GM08714 (cell line): ENCODE data around the gene MBP.
A peak's percentile ranks its signal among the peaks of the same experiment; 100 is the strongest.

ENCODE experiments used
- H3K4me3 ChIP-seq: fragments of 200-500 bp; sonication (Bioruptor generic); 2 replicates; pipeline ENCODE4 v1.5.1; 2014; ENCODE audit warnings: mild to moderate bottlenecking, low read length, inconsistent platforms
- ZNF274 ChIP-seq: IDR thresholded peaks from 2 replicates; pipeline ENCODE4 v1.6.1; 2012; ENCODE audit warnings: mild to moderate bottlenecking, low read depth, low read length

Gene MBP

DNA sequence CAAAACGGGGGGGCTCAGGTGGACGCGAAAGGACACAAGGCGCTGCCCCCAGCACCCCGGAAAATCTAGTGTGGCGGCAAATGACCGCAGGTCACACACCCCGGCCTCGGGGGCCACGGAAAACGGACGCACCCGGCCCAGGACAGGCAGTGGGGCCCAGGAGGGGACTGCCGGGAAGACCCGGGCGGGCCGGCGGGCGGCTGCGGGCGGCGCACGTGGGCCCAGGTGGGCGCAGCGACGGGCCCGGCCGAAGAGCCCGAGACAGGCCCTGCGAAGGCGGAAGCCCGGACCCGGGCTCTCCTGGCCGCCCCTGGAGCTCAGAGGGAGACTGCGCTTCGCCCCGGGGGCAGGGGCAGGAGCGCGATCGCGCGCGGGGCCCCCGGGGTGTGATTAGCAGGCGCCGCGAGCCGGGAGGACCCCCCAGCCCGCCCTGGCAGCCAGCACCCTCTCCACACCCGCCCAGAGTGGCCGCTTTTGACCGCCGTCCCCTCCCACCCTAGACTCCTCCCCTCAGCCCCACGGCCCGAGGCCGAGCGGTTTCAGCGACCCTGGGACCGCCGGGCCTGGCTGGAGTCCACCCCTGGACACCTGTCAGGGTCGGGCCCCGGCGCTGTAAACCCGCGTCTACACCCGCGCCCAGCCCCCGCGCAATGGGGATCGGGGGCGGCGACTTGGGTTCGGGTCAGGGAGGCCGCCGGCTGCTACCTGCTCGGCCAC is 773 bp downstream of the MBP start:
- no peak for TF ChIP-seq ZNF274
- peak overlapping the region; percentile 89 for H3K4me3 ChIP-seq

GRCh38 chr18:77131100-77131651 is 1.4 kb downstream of the MBP start:
- H3K4me3 ChIP-seq, result peak overlapping the region; percentile 89
- TF ChIP-seq ZNF274, result no peak

GRCh38 chr18:77130229-77131099 is 2.1 kb downstream of the MBP start:
- TF ChIP-seq ZNF274, result no peak
- H3K4me3 ChIP-seq, result peak overlapping the region; percentile 89

- H3K4me3 ChIP-seq, result peak overlapping the region; percentile 20; the same call in 1 of the 2 replicates
- no peak for TF ChIP-seq ZNF274
Observed at GRCh38 chr18:77129150-77129551, 3.4 kb downstream of the MBP start.

DNA sequence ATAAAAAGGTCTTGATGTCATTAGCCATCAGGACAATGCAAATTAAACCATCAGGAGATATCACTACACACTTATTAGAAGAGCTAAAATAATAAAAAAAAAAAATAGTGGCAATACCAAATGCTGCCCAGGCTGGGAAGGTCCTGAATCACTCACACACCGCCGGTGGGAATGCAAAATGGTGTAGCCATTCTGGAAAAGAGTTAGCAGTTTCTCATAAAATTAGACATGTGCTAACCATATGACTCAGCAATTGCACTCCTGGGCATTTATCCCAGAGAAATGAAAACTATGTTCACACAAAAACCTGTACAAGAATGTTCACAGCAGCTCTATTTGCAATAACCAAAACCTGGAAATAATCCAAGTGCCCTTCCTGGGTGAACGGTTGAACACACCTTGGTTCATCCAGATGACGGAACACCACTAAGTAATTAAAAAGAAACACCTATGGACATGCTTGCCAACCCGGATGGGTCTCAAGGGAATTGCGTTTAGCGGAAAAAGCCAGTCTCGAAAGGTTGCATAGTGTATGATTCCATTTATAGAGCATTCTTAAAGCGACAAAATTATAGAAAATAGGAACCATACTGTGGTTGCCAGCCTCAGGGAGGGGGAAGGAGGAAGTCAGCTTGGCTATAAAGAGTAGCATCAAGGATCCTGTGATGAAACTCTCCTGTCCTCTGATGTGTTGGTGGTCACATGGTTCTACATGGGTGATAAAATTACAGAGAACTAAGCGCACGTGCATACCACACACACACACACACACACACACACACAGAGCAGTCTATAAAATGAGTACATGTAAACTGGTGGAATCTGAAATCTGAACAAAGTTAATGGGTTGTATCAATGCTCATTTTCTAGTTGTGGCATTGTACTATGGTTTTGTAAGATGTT is 4.6 kb downstream of the MBP start:
- peak overlapping the region; percentile 47; the same call in 1 of the 2 replicates for H3K4me3 ChIP-seq
- TF ChIP-seq ZNF274, result no peak

GRCh38 chr18:77124452-77124922 is 8.1 kb downstream of the MBP start:
- H3K4me3 ChIP-seq, result peak overlapping the region; percentile 40; the same call in 1 of the 2 replicates
- TF ChIP-seq ZNF274, result no peak

DNA sequence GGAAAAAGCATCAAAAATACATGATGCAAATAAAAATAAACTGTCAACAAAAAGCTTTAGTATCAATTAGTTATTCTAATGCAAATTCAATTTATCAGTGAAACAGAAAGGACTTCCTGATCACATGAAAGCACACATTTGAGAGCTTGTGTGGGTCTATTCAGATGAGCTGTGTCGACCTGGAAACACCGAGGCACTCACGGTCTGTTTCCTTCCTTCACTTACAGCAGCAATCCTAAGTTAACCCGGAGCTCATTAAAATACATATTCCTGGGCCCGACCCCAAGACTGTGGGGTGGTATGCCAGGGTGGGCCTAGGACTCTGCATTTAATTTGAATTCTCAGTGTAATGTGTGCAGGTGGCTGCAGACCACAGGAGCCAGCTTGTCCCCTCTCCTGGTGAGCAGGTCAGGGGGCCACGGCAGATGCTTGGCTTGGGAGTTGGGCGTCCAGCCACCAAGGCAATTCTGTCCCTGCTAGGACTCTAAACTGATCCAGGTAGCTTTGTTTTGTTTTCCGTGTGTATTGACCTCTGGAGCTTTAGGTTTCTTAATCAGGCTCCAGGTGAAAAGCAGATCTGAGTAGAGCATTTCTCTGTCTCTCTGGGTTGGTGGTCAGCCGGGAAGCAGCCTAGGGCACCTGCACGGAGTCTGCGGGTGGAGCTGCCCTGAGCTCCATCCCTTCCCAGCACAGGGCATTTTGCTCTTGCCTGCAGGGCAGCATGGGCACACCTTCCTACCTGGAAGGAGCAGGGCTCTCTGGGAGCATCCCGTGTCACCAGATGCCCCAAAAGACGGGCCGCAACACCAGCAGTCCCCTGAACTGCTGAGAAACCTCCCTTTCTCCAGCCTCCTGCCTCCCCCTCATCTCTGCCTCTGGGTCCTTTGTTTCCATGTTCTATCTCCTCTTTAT is 9.0 kb downstream of the MBP start:
- peak overlapping the region; percentile 53; the same call in 1 of the 2 replicates for H3K4me3 ChIP-seq

GRCh38 chr18:77121523-77121922 is 11.1 kb downstream of the MBP start:
- no peak overlapping the region for H3K4me3 ChIP-seq
- TF ChIP-seq ZNF274, result no peak

More for the DNA sequence above, 9.0 kb downstream of the MBP start:
- no peak for TF ChIP-seq ZNF274

GRCh38 chr18:77119851-77120491 is 12.6 kb downstream of the MBP start:
- no peak for TF ChIP-seq ZNF274
- no peak overlapping the region for H3K4me3 ChIP-seq

DNA sequence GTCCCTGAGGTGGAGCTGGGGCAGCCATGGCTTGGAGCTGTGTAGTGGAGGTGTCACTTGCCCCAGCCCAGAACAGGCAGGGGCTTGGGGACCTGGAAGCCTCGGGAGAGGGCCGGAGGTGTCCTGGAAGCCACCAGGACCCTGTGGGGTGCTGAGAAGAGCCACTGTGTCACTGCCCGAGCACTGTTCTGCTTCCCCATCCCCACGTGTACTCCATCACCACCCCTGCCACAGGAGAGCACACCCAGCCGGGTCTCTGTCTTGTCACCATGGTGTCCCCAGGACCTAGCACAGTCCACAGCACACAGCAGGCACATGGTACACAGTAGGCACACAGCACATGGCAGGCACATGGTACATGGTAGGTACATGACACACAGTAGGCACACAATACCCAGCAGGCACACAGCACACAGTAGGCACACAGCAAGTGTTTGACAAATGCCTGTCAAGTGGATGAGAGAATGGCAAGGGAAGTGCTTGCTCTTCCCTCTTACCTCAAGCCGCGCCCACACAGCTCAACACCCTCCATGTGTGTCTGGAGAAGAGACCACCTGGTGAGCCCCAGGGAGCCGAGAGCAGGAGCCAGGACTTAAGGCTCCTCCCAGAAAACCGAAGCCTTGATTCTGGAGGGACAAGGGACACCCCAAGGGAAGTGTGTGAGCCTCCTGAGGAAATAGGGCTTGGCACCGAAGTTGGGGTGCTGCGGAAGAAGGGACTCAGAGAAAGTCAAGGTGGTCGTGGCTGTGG is 13.3 kb downstream of the MBP start:
- no peak overlapping the region for H3K4me3 ChIP-seq
- TF ChIP-seq ZNF274, result no peak

GRCh38 chr18:77118256-77119090 is 14.1 kb downstream of the MBP start:
- no peak overlapping the region for H3K4me3 ChIP-seq
- TF ChIP-seq ZNF274, result no peak
